ENCODE results near the gene MMP11.

MMP11 gene

DNA sequence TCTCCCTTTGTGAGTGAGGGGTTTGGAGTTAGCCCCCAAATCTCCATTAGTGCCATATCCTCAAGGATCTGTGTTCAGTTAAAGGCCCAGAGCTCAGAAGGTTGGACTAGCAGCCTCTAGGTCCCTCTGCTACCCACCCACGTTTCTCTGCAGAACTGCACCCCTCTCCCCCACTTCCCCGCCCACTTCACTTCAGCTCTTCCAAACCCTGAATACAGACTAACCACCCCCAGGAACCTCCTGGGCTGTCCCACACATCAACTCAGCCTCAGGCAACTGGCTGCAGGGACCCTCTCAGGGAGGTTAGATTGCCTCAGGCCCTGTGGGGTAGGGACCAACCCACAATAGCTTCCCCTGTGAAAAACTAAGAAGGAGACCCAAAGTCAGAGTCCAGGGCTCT, 19.3 kb upstream of the MMP11 start:
- TF ChIP-seq, protein P1, sequence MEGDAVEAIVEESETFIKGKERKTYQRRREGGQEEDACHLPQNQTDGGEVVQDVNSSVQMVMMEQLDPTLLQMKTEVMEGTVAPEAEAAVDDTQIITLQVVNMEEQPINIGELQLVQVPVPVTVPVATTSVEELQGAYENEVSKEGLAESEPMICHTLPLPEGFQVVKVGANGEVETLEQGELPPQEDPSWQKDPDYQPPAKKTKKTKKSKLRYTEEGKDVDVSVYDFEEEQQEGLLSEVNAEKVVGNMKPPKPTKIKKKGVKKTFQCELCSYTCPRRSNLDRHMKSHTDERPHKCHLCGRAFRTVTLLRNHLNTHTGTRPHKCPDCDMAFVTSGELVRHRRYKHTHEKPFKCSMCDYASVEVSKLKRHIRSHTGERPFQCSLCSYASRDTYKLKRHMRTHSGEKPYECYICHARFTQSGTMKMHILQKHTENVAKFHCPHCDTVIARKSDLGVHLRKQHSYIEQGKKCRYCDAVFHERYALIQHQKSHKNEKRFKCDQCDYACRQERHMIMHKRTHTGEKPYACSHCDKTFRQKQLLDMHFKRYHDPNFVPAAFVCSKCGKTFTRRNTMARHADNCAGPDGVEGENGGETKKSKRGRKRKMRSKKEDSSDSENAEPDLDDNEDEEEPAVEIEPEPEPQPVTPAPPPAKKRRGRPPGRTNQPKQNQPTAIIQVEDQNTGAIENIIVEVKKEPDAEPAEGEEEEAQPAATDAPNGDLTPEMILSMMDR (IDR thresholded peaks at IDR 0.05; ENCODE audit: low read depth, low read length): no peak
- no peak overlapping the region for H3K4me3 ChIP-seq (ENCODE audit: low read depth, low read length)

DNA sequence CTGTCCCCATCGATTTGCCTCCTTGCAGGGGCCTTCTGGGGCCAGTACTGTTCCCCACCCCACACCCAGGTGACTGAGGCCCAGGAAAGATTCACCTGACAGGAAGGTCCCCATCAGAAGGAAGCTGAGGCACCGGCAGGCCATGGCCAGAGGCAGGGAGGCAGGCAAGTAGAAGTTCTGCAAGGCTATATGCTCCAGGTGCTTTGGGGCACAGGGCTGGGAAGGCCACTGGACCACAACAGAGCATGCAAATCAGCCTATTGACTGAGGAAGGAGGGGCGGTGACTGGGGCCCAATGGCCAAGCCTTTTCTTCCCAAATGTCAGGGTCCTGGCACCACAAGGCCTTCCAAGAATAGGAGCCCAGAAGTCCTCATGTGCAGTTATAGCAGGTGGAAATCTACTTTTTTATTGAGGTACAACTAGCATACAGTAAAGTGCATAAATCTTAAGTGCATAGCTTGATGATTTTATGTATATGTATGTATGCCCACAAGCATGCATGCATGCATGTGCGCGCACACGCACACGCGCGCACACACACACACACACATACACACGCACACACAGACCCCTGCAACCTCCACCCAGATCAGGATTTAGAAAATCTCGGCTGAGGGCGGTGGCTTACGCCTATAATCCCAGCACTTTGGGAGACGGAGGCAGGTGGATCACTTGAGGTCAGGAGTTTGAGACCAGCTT, 18.3 kb upstream of the MMP11 start, which contains the start of gene VPREB3:
Gene VPREB3, minus strand, starts transcription at position 206 of the 700 bp plus-strand sequence. Its CDS starts 62 bp downstream, at position 144.
- TF ChIP-seq, protein P1 (IDR thresholded peaks at IDR 0.05; ENCODE audit: low read depth, low read length): no peak
- H3K4me3 ChIP-seq (ENCODE audit: low read depth, low read length): no peak within 1 kb of the TSS

DNA sequence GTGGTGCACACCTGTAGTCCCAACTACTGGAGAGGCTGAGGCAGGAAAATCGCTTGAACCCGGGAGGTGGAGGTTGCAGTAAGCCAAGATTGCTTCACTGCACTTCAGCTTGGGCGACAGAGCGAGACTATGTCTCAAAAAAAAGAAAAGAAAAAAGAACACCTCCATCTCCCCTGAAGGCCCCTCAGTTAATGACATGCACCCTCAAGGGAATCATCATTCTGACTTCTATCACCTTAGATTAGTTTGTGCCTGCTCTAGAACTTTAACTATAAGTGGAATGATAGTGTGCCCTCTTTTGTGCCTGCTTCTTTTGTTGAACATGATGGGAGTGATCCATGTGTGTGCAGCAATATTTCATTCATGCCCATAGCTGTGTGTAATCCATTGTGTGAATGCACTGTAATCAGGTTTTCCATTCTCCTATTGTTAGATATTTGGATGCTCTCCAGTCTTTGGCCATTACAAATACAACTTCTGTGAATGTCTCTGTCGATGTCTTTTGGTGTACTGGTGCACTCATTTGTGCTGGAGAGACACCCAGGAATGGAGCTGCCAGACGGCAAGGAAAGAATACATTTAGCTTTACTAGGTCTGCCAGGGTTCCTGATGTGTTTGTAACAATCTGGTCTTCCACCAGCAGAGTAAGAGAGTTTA, 17.5 kb upstream of the MMP11 start:
- TF ChIP-seq, protein P1 (IDR thresholded peaks at IDR 0.05; ENCODE audit: low read depth, low read length): no peak
- no peak overlapping the region for H3K4me3 ChIP-seq (ENCODE audit: low read depth, low read length)

DNA sequence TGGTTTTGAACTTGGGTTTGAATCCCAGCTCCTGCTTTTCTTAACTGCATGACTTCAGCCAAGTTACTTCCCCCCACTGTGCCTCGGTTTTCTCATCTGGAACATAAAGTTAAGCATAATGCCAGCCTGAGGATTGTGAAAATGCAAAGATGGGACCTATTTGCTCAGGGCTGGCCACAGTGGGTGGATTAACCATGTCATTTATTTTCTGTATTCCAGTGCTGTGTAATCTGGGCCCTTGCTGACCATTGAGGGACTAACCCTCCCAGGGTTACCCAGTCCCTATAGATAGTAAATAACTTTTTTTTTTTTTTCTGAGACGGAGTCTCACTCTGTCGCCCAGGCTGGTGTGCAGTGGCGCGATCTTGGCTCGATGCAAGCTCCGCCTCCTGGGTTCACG, 16.9 kb upstream of the MMP11 start:
- TF ChIP-seq, protein P1 (IDR thresholded peaks at IDR 0.05; ENCODE audit: low read depth, low read length): no peak
- no peak overlapping the region for H3K4me3 ChIP-seq (ENCODE audit: low read depth, low read length)

DNA sequence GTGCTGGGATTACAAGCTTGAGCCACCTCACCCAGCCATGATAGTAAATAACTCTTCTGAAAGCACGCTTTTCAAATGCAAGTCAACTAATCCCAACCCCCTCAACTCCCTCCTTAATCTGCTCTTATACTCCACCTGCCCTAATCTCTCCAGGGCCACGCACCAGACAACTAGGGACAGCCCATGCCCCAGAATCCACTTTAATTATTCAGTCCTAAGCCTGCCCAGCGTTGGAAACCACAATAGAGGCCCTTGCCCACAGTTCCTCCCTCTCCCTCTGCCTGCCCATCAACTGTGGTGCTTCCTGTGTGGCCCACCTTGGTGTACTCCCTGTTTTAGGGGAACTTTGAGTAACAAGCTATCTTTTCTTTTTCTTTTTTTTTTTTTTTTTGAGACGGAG, 15.8 kb upstream of the MMP11 start:
- TF ChIP-seq, protein P1 (IDR thresholded peaks at IDR 0.05; ENCODE audit: low read depth, low read length): no peak
- no peak overlapping the region for H3K4me3 ChIP-seq (ENCODE audit: low read depth, low read length)

DNA sequence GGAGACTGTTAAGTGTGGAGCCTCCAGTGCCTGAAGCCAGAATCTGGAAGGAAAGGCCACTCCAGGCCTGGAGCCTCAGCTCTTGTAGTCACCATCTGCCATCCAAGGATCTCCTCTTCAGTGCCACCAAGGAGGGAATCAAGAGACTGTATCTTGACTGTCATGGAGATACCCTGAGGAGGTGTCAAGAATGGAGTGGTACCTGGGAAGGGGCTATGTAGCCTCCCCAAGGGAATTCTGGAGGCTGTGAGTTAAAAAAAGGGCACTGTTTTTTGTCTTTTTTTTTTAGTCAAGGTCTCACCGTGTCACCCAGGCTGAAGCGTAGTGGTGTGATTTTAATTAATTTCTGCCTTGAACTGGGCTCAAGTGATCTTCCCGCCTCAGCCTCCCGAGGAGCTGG, 13.1 kb upstream of the MMP11 start:
- H3K4me3 ChIP-seq (ENCODE audit: low read depth, low read length): no peak overlapping the region
- TF ChIP-seq, protein P1 (IDR thresholded peaks at IDR 0.05; ENCODE audit: low read depth, low read length): no peak

DNA sequence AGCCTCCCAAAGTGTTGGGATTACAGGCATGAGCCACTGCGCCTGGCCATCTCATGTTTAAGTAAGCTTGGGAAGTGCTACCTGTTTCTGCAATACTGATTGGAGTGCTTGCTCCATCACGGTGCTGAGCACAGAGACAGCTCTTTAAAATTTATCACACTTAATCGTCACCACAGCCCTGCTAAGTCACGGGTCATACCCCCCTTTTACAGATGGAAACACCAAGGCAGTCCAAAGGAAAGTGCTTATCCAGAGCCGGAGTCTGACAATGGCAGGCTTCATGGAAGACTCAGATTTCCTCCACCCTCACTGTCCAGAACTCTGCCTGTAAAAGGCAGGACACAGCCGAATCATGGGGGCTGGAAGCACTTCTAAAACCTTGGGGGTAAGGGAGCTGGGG, 12.6 kb upstream of the MMP11 start:
- TF ChIP-seq, protein P1 (IDR thresholded peaks at IDR 0.05; ENCODE audit: low read depth, low read length): no peak
- no peak overlapping the region for H3K4me3 ChIP-seq (ENCODE audit: low read depth, low read length)

Measured in WI38 (cell line).